Lower lobe of right lung (tissue), 2 donors: ENCODE data around the gene SPAG7. TPM values are rescaled to one million over a fixed set of nuclear protein-coding genes. Genes with fewer than 3 reads are reported as not detected.

Source experiments
- ATAC-seq, 2 donors: fragments of 200-7000 bp; cut with Tn5 transposase; one replicate each; pipeline ENCODE4 v1.9.1; 2020 to 2022; ENCODE audit warnings: mild to moderate bottlenecking in 2 of 2, moderate library complexity in 2 of 2
- DNase-seq: peaks from one replicate; pipeline ENCODE4 v3.0.0-alpha.2; 2020
- H3K27ac ChIP-seq: fragments of 200-600 bp; one replicate; pipeline ENCODE4 v1.8.0; 2022
- H3K27me3 ChIP-seq: fragments of 200-600 bp; one replicate; pipeline ENCODE4 v1.8.0; 2022; ENCODE audit warnings: low read depth
- H3K36me3 ChIP-seq: fragments of 200-600 bp; one replicate; pipeline ENCODE4 v1.8.0; 2022; ENCODE audit warnings: mild to moderate bottlenecking
- H3K4me1 ChIP-seq: fragments of 200-600 bp; one replicate; pipeline ENCODE4 v1.8.0; 2022
- H3K4me3 ChIP-seq: fragments of 200-600 bp; one replicate; pipeline ENCODE4 v1.8.0; 2022; ENCODE audit warnings: mild to moderate bottlenecking
- H3K9me3 ChIP-seq: fragments of 200-600 bp; one replicate; pipeline ENCODE4 v1.8.0; 2022
- intact Hi-C: fragments of 100-400 bp; cut with DNase I; formaldehyde crosslinking; loops from one replicate; pipeline ENCODE4 v1.11.0; 2022
- microRNA-seq: library from miRNA; unstranded; fragments of <30 nt; microRNA quantifications from one replicate; pipeline ENCODE4 v1.2.0, GENCODE V29; 2020; ENCODE audit warnings: borderline number of aligned reads
- total RNA-seq: library from RNA; stranded (reverse); fragmentation: NEBNext Ultra II Directional; extraction: Animal tissue kit (Norgen Biotek cat#: 25700); gene quantifications from one replicate; pipeline ENCODE4 v1.2.1, GENCODE V29; 2021
- TF ChIP-seq, protein P1 (sequence below): fragments of 200-600 bp; IDR thresholded peaks from one replicate; pipeline ENCODE4 v1.8.0; 2022; ENCODE audit warnings: antibody characterized with exemption, mild to moderate bottlenecking
- donor health status: DM: no; HTN: yes; CAD: no; lungs with severe emphysema.

SPAG7 gene
- total RNA-seq, 1 donor from 2014 or later, result 56.3 TPM

GRCh38 chr17:4913994-4914393 is 53.6 kb downstream of the SPAG7 start:
- no peaks in the 10 kb centered on the region for H3K27me3 ChIP-seq
- H3K27ac ChIP-seq, result no peak overlapping the region
- ATAC-seq (no peak), DNase-seq (no peak)
- no peaks in the 10 kb centered on the region for H3K36me3 ChIP-seq
- peaks cover 6% of the 10 kb centered on the region for H3K4me1 ChIP-seq
- no peaks in the 10 kb centered on the region for H3K9me3 ChIP-seq
- H3K4me3 ChIP-seq, result no peak overlapping the region
- intact Hi-C loops, result no loop called here
- TF ChIP-seq, protein P1, sequence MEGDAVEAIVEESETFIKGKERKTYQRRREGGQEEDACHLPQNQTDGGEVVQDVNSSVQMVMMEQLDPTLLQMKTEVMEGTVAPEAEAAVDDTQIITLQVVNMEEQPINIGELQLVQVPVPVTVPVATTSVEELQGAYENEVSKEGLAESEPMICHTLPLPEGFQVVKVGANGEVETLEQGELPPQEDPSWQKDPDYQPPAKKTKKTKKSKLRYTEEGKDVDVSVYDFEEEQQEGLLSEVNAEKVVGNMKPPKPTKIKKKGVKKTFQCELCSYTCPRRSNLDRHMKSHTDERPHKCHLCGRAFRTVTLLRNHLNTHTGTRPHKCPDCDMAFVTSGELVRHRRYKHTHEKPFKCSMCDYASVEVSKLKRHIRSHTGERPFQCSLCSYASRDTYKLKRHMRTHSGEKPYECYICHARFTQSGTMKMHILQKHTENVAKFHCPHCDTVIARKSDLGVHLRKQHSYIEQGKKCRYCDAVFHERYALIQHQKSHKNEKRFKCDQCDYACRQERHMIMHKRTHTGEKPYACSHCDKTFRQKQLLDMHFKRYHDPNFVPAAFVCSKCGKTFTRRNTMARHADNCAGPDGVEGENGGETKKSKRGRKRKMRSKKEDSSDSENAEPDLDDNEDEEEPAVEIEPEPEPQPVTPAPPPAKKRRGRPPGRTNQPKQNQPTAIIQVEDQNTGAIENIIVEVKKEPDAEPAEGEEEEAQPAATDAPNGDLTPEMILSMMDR, result no peak

Small RNA genes lying within 50 kb of the gene (microRNA-seq; reads per million reads assigned to microRNA genes)
- gene MIR6864 (not detected), gene MIR6865 (not detected)

Other genes starting within 250 kb of the SPAG7 start
- gene MED11, start 236.4 kb downstream of the SPAG7 start, total RNA-seq, result 22.9 TPM
- 13.3 TPM for gene ZMYND15, start 228.0 kb downstream of the SPAG7 start, total RNA-seq
- gene CXCL16, start 227.9 kb downstream of the SPAG7 start, total RNA-seq, result 249 TPM
- not detected for gene TM4SF5, start 195.9 kb downstream of the SPAG7 start, total RNA-seq
- 9.9 TPM for gene VMO1, start 181.5 kb downstream of the SPAG7 start, total RNA-seq
- gene GLTPD2, start 178.9 kb downstream of the SPAG7 start, total RNA-seq, result not detected
- 95.5 TPM for gene PSMB6, start 171.7 kb downstream of the SPAG7 start, total RNA-seq
- gene PLD2, start 160.7 kb downstream of the SPAG7 start, total RNA-seq, result 38.4 TPM
- gene MINK1, start 134.5 kb downstream of the SPAG7 start, total RNA-seq, result 155 TPM
- gene C17orf107, start 68.3 kb downstream of the SPAG7 start, total RNA-seq, result 2.2 TPM
- gene CHRNE, start 64.7 kb downstream of the SPAG7 start, total RNA-seq, result 0.71 TPM
- 0.92 TPM for gene GP1BA, start 35.5 kb downstream of the SPAG7 start, total RNA-seq
- 59.9 TPM for gene SLC25A11, start 27.8 kb downstream of the SPAG7 start, total RNA-seq
- 97.5 TPM for gene RNF167, start 27.5 kb downstream of the SPAG7 start, total RNA-seq
- 528 TPM for gene PFN1, start 19.3 kb downstream of the SPAG7 start, total RNA-seq
- gene ENO3, start 16.7 kb downstream of the SPAG7 start, total RNA-seq, result 8.2 TPM
- gene CAMTA2, start 19.9 kb upstream of the SPAG7 start, total RNA-seq, result 49.9 TPM
- 1.9 TPM for gene INCA1, start 29.7 kb upstream of the SPAG7 start, total RNA-seq
- 182 TPM for gene KIF1C, start 30.1 kb upstream of the SPAG7 start, total RNA-seq
- gene SLC52A1, start 67.6 kb upstream of the SPAG7 start, total RNA-seq, result 0.86 TPM
- 7.1 TPM for gene ZFP3, start 110.7 kb upstream of the SPAG7 start, total RNA-seq
- 11.4 TPM for gene ZNF232, start 144.1 kb upstream of the SPAG7 start, total RNA-seq
- gene USP6, start 148.2 kb upstream of the SPAG7 start, total RNA-seq, result 0.30 TPM
- 8.7 TPM for gene ZNF594, start 224.1 kb upstream of the SPAG7 start, total RNA-seq